Left lobe of liver (tissue), 2 donors: ENCODE measurements around the gene PARVG. TPM values are rescaled to one million over a fixed set of nuclear protein-coding genes. Genes with fewer than 3 reads are reported as not detected.

ENCODE experiments used
- ATAC-seq: fragments of 200-7000 bp; cut with Tn5 transposase; one replicate; pipeline ENCODE4 v1.9.1; 2020; ENCODE audit warnings: mild to moderate bottlenecking, moderate library complexity
- DNase-seq: peaks from one replicate; pipeline ENCODE4 v3.0.0-alpha.2; 2020; ENCODE audit warnings: low spot score
- total RNA-seq: library from RNA; stranded (reverse); gene quantifications from one replicate; pipeline ENCODE4 v1.2.1, GENCODE V29; 2021
- donor health status: DM: no; HTN: no; CAD: no; lungs with moderate emphysema.
- donor health status: DM: no; HTN: yes; CAD: no.

Gene PARVG
- total RNA-seq, 1 donor from 2014 or later = 3.9 TPM

GRCh38 chr22:44153710-44154109 lies 27.0 kb upstream of the PARVG start:
- DNase-seq (no peak), ATAC-seq (no peak)

GRCh38 chr22:44154436-44154942 lies 26.2 kb upstream of the PARVG start:
- no peak for DNase-seq
- ATAC-seq = no peak

GRCh38 chr22:44155115-44155514 lies 25.6 kb upstream of the PARVG start:
- no peak for DNase-seq
- ATAC-seq = no peak

- ATAC-seq (no peak), DNase-seq (no peak)
Observed at GRCh38 chr22:44157916-44158618, 22.7 kb upstream of the PARVG start.

GRCh38 chr22:44158816-44159215 lies 21.9 kb upstream of the PARVG start:
- DNase-seq (no peak), ATAC-seq (no peak)

GRCh38 chr22:44159221-44159620 lies 21.5 kb upstream of the PARVG start:
- ATAC-seq (no peak), DNase-seq (no peak)

GRCh38 chr22:44159811-44160210 lies 20.9 kb upstream of the PARVG start:
- DNase-seq (no peak), ATAC-seq (no peak)

- DNase-seq (no peak), ATAC-seq (no peak)
Observed at GRCh38 chr22:44160421-44160820, 20.3 kb upstream of the PARVG start.

GRCh38 chr22:44161673-44162072 lies 19.1 kb upstream of the PARVG start:
- DNase-seq (no peak), ATAC-seq (no peak)

GRCh38 chr22:44162960-44163359 lies 17.8 kb upstream of the PARVG start:
- no peak for ATAC-seq
- DNase-seq = no peak

- no peak for DNase-seq
- ATAC-seq = no peak
Observed at GRCh38 chr22:44163536-44163935, 17.2 kb upstream of the PARVG start.

GRCh38 chr22:44164031-44164430 lies 16.7 kb upstream of the PARVG start:
- DNase-seq (no peak), ATAC-seq (no peak)

- DNase-seq (no peak), ATAC-seq (no peak)
Observed at GRCh38 chr22:44165286-44165874, 15.3 kb upstream of the PARVG start.

GRCh38 chr22:44166498-44167276 lies 14.0 kb upstream of the PARVG start:
- DNase-seq (no peak), ATAC-seq (no peak)

GRCh38 chr22:44167501-44167900 lies 13.2 kb upstream of the PARVG start:
- ATAC-seq = no peak
- DNase-seq = no peak

GRCh38 chr22:44168206-44168605 lies 12.5 kb upstream of the PARVG start:
- ATAC-seq (no peak), DNase-seq (no peak)

- ATAC-seq (no peak), DNase-seq (no peak)
Observed at GRCh38 chr22:44170470-44170869, 10.3 kb upstream of the PARVG start.

GRCh38 chr22:44171561-44171960 lies 9.2 kb upstream of the PARVG start:
- ATAC-seq (no peak), DNase-seq (no peak)

GRCh38 chr22:44172370-44173108 lies 8.2 kb upstream of the PARVG start:
- no peak for DNase-seq
- ATAC-seq = peak; percentile 71

- no peak for DNase-seq
- no peak for ATAC-seq
Observed at GRCh38 chr22:44173154-44173553, 7.6 kb upstream of the PARVG start.

GRCh38 chr22:44175676-44176075 lies 5.0 kb upstream of the PARVG start:
- DNase-seq (no peak), ATAC-seq (no peak)
